Germinal center (tissue), 1 donor: ENCODE results near the gene MINDY4.
A peak's percentile ranks its signal among the peaks of the same experiment; 100 is the strongest.

Source experiments
- DNase-seq: peaks from one replicate; pipeline ENCODE4 v3.0.0; 2012; ENCODE audit warnings: mixed read lengths, low spot score

MINDY4 gene

GRCh38 chr7:30855936-30856335 lies 84.7 kb downstream of the MINDY4 start:
- no peak for DNase-seq

DNA sequence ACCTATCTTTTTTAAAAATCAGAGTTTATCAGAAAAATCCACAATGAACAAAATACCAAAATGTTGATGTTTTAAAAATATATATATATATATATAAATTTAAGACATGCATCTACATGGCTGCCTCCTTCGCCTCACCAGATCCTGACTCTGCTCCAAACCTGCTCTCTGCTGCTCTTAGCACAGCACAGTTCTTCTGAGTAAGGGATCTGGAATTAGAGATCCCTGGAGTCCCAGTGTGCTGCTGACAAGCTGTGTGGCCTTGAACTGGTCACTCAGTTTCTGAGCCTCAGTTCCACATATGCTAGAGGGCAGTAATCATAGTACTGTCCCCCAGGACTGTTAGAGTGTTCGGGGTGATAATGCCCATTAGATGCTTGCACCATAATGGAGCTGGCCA lies 87.4 kb downstream of the MINDY4 start:
- DNase-seq = no peak

DNA sequence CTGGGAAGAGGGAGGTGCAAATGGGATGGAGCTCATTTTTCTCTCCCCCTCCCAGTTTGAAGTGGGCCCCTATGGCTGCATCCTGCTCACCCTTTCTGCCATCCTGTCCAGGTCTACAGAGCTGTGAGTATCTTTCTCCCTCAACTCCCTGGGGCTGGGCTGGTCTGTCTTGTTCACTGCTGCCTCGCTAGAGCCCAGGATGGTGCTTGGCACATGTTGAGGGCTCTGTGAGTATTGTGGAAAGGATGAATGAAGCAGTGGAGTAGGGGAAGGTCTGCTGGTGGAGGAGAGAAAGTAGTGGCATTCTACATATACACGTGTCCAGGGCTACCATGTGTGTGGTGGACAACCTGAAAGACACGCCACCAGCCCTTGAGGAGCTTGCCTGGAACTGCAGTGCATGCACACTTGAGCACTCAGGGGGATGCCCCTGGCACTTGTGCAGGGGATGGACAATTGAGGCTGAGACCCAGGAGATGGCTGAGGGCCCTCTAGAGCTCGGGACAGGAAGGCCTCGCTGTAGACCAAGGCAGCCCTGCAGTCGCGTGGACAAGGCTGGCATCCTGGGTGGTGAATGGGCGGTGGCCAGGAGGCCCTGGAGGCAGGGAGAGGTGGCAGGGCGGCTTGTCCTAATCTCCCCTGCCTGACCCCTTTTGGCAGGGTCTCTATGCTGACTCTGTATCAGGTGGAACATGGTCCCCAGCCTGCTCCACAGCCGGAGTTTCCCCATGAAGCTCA lies 88.2 kb downstream of the MINDY4 start:
- DNase-seq = no peak

DNA sequence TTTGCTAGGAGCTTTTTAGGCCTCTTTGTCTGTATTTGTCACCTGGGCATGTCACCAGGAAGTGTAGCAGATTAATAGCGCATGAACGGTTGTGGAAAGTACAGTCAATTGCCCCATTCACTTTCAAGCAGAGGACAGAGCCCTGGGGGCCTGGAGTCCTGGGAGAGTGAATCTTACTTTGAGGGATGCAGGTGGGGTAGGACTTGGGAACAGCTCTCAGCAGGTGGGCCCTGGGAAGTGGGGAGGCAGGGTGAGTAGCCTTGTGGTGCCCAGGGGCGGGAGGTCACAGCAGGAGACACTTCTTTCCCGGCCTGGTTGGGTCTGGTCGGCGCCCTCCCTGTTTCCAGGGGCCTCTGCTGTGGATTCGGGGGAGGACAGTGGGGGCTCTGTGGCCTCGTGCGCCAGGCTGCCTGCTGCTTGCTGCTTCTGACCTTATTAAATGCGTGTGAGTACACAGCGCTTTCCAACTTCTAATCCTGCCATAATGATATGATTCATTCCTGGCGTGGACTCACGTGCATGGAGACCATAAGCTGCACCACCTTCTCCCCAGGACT lies 88.8 kb downstream of the MINDY4 start:
- no peak for DNase-seq

GRCh38 chr7:30861612-30862011 lies 90.4 kb downstream of the MINDY4 start:
- DNase-seq = no peak

GRCh38 chr7:30862995-30863705 lies 91.9 kb downstream of the MINDY4 start:
- DNase-seq = no peak

DNA sequence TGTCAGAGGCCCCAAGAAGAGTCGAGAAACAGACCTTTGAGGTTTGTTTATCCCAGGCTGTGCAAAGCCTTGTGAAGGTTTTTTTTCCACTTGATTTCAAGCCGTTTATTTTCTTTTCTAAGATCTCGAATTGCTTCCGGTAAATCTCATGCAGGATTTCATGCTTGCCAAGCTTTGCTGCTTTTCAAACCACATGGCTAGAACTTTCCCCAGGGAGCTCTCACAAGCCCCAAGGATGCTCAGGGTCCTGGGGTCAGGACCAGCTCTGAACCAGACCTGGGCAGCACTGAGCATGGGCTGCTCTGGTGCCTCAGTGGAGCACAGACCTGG lies 92.5 kb downstream of the MINDY4 start:
- DNase-seq = no peak

DNA sequence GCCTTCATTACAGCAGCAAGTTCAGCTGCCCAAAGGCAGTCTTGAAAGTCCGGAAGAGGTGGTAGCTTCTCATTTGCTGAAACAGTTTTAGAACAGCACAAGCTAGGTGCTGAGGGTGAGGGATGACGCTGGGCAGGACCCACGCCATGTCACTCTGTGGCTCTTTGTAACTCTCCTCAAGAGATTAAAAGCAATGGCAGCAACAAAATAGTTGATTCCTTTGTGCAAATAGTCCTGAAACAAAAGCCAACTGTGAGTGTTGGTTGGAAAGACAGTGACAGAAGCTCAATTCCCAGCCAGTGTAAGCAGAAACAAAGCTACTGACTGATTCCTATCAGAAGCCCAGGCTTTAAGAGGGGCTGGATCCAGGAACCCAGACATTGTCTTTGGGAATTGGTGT lies 92.9 kb downstream of the MINDY4 start:
- DNase-seq = no peak

DNA sequence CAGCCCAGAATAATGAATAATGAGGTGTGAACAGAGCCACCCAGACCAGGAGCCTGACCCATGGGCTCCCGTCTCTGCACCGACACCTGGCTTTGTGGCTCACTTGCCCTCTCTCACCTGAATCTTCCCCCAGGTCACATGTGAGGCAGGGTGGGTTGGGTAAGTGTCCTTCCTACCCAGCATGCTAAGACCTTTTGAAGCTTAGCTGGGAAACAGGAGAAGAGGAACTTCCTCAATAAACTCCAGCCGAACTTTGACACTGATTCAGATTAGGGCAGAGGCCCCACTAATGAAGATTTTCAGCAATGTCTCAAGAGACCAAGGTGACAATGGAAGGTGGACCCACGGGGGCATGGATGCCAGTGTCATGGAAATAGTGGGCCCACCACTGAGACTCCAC lies 93.9 kb downstream of the MINDY4 start:
- no peak for DNase-seq

- DNase-seq = no peak
Observed at GRCh38 chr7:30865821-30866220, 94.6 kb downstream of the MINDY4 start.

DNA sequence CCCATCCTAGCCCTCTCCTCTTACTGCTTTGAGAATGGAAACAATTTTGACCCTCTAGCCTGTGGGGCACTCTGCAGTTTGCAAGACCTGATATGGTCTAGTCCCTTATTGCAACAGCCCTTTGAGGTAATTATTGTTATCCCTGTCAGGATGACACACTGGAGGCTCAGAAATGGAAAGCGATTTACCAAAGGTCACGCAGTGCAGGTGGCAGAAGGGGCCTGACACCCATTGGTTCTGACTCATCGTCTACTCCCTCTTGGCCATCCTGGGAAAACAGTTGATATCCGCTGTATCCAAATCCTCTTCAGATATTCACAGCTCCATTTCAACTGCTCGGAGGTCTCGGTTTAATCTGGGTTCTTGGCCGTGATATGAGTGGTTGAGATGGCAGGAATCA lies 95.7 kb downstream of the MINDY4 start:
- DNase-seq = no peak

- no peak for DNase-seq
Observed at GRCh38 chr7:30867483-30867882, 96.3 kb downstream of the MINDY4 start.

GRCh38 chr7:30869794-30870611 lies 98.8 kb downstream of the MINDY4 start:
- DNase-seq = no peak

DNA sequence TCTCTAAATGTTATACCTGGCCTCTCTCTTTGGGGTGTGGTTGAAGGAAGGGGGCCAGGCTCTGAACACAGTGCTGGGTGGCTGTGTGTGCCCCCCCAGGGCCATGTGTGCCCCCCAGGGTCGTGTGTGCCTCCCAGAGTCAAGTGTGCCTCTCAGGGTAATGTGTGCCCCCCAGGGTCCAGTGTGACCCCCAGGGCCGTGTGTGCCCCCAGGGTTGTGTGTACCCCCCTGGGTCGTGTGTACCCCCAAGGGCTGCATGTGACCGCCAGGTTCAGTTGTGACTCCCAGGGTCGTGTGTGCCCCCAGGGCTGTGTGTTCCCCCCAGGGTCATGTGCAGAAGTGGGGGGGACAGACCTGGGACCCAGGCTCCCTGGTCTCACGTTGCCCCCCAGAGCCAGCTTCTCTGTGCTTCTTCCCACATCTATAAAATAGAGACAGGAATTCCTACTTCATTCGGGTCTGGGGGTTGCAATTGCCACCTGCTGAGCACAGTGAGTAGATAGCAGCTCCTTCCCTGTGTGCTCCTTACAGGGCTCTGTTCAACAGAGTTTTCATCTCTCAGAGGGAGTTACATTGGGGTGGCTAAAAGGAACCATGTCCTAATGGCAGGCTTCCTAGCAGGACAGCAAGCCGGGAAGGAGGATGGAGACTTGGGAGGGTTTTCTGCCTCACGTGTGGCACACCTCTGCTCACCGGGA lies 99.8 kb downstream of the MINDY4 start:
- DNase-seq = no peak

DNA sequence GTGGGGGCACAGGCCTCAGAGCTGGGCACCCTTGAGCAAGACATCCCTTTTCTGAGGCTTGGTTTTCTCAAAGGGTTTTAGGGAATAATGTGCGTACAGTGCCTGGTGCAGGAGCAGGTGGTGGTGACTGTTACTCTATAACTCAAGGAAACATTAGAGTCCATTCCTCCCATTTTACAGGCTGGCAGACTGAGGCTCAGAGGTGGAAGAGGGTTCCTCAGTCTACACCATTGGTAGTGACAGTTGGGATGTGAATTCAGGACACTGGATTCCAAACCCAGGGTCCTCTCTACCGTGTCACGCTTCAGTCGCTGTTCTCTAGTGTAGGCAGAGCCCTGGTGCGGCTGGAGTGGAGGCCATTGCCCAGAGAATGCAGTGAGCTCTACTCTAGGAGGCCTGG lies 100.4 kb downstream of the MINDY4 start:
- DNase-seq = no peak

DNA sequence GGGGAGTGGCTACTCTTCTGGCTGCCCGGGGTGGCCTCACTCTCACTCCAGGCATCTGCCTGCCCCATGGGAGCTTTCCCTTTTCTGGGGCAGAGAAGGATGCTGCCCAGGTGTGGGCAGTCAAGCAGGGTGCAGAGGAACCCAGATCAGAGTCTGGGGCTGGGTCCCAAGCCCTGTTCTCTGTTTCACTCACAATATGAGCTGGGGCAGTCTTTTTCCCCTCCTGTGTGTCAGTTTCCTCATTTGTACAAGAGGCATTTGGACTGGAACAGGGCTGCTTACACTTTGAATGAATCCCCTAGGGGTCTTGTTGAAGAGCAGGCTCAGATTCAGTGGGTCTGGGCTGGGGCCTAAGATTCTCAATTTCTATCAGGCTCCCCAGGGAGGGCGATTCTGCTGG lies 102.0 kb downstream of the MINDY4 start:
- peak; percentile 14 for DNase-seq

- no peak for DNase-seq
Observed at GRCh38 chr7:30873656-30874055, 102.4 kb downstream of the MINDY4 start.

DNA sequence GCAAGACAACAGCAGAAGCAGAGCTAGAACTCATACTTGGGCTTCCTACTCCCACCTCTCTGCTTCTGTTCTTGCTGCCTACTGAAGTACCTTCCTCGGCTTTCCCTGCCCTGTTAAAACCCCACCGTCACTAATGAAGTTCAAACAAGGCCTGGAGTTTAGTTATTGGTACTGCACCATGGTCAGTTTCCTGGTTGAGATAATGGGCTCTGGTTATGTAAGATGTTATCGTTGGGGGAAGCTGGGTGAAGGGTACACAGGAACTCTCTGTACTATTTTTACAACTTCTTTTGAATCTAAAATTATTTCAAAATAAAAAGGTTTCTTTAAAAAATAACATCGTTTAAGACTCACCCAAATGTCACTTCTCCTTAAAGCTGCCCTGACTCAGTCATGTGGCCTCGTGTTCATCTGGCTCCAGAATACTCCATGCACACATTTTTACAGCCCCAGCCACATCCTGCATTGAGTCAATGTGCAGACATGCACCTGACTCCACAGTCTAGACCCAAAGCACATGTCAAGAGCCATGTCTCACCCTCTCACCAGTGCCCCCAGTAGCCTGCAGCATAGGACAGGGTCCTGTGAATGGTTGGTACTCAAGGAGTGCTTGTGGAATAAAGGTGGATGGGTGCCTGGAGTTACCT lies 103.6 kb downstream of the MINDY4 start:
- DNase-seq = no peak

DNA sequence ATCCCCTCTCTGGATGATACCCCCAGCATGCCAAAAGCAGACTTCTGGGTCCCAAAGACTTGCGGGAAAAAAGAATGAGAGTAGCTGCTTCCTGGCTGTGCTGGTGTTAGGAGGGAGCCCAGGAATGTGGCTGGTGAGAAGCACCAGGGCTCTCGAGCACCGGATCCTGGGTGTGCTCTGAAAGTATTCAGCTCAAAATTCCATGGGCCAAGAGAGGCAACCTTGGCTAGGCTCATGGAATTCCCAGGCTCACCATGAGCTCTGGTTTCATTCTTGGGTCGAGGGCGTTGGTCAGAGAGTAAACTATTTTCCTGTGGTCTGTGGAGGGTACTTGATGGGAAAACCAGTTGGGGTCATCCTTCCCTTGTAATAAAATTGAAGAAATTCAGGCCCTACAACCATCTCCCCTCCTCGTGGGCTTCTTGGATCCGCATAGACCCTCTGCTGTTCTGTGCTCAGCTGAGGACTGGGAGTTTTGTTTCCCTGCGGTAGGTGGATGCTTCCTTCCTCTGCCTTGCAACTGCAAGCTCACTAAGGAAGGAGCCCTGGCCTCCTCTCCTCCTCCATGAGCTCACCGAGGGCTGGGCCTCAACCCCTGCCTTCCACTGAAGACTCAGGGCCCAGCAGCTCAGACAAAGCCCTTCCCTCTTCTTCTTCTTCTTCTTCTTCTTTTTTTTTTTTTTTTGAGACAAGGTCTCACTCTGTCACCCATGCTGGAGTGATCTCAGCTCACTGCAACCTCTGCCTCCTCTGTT lies 106.0 kb downstream of the MINDY4 start:
- DNase-seq = no peak

DNA sequence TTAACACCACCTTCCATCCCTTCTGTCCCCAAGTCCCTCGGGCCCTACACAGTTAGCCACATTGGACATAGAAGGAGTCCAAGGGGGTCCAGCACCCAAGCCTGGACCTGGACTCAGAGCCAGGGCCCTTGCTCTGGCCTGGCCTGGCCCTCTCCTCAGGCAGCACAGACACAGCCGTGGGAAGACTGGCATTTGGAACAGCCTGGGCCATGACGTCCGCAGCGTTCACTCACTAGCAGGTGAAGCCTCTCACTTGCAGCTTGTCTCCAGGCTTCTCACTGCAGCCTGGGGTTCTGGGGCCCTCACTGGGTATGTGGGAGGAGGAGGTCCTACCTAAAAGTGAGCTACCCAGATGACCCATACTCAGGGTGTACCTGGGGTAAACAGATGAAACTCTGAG lies 106.8 kb downstream of the MINDY4 start:
- DNase-seq = no peak
